Measurements from ENCODE around the gene PAWR.

DNA sequence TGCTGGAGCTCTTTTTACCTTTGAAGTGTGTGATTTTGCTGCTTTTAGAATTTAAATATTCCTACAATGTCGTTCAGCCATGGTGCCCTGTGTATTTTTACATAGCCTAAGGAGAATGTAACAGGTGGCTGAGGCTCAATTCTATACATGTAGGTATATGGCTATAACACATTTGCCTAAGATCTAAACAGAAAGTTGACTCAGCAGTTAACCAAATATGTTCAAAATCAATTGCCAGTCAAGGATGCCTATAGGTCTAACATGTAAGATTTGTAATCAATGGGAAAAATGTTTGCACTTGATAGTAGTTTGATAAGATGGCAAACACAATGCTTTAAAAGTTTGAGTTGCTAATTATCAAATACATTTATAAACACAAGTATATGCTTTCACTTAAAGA is 8.2 kb downstream of the PAWR start:
- no peak for TF ChIP-seq CTCF (IDR thresholded peaks at IDR 0.05)
- TF ChIP-seq POLR2A (IDR thresholded peaks at IDR 0.05): no peak

Measured in Peyer's patch (tissue), 4 donors.